Choroid plexus epithelial cell (primary cell): Measurements from ENCODE around the gene MCRIP1.

Experiments used
- DNase-seq: peaks from one replicate; pipeline ENCODE4 v3.0.0-alpha.2; 2010; ENCODE audit warnings: low read depth
- H3K4me3 ChIP-seq: 2 replicates; pipeline ENCODE4 v1.5.1; 2011; ENCODE audit warnings: low read depth, mild to moderate bottlenecking, control low read depth, low read length, moderate library complexity
- TF ChIP-seq, protein P1 (sequence below): conservative IDR thresholded peaks from 2 replicates; pipeline ENCODE4 v1.5.1; 2011; ENCODE audit warnings: low read depth, mild to moderate bottlenecking, control low read depth, inconsistent platforms, low read length, moderate library complexity

The MCRIP1 gene

DNA sequence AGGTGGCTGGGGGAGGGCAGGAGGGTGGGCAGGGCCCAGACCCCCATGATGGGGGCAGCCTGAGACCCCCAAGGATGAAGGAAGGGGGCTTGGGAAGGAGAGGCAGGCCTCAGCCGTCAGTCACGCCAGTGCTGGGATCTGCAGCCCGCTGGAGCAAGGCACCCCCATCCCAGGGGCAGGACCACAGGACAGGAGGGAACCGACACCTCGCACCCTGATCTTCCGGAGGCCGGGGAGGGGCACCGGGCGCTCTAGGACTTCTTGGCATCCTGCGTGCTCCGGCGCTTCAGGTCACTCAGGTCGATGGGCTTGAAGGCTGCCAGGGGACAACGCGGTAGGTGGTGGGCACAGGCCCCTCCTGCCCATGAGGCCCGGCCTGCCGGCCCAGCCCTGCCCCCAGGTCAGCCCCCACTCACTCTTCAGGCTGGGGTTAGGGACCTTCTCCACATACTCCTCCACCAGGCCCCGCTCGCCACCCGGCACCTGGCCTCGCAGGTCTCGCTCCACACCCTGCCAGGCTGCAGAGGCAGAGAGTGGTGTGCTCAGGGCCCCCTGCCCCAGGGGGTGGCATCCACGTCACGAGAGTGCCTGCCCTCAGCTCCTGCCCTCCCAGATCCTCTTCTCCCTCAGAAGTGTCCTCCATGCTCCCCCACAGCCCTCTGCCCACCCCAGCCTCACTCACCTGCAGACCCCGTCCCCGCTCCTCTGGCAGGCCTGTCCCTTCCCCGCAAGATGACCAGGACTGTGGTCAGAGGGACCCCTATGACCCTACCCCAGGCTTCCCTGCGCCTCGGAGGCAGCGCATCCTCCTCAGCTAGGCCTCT is 9.9 kb downstream of the MCRIP1 start:
- H3K4me3 ChIP-seq, result no peak overlapping the region
- TF ChIP-seq, protein P1, sequence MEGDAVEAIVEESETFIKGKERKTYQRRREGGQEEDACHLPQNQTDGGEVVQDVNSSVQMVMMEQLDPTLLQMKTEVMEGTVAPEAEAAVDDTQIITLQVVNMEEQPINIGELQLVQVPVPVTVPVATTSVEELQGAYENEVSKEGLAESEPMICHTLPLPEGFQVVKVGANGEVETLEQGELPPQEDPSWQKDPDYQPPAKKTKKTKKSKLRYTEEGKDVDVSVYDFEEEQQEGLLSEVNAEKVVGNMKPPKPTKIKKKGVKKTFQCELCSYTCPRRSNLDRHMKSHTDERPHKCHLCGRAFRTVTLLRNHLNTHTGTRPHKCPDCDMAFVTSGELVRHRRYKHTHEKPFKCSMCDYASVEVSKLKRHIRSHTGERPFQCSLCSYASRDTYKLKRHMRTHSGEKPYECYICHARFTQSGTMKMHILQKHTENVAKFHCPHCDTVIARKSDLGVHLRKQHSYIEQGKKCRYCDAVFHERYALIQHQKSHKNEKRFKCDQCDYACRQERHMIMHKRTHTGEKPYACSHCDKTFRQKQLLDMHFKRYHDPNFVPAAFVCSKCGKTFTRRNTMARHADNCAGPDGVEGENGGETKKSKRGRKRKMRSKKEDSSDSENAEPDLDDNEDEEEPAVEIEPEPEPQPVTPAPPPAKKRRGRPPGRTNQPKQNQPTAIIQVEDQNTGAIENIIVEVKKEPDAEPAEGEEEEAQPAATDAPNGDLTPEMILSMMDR, result no peak
- DNase-seq, result no peak

DNA sequence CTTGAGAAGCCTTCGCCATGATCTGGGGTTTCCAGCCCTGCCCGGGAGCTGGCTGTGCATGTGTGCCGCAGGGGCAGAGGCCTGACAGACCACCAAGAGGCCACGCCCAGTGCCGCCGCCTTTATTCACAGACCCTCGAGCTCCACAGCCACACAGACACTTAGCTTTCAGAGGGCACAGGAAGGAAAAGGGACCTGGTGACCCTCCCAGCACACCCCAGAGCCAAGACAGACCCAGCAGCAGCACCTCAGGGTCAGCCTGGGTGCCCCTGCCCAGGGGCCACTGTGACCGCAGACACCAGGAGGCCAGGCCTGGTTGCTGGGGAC is 10.8 kb downstream of the MCRIP1 start:
- TF ChIP-seq, protein P1, result no peak
- no peak overlapping the region for H3K4me3 ChIP-seq
- no peak for DNase-seq

DNA sequence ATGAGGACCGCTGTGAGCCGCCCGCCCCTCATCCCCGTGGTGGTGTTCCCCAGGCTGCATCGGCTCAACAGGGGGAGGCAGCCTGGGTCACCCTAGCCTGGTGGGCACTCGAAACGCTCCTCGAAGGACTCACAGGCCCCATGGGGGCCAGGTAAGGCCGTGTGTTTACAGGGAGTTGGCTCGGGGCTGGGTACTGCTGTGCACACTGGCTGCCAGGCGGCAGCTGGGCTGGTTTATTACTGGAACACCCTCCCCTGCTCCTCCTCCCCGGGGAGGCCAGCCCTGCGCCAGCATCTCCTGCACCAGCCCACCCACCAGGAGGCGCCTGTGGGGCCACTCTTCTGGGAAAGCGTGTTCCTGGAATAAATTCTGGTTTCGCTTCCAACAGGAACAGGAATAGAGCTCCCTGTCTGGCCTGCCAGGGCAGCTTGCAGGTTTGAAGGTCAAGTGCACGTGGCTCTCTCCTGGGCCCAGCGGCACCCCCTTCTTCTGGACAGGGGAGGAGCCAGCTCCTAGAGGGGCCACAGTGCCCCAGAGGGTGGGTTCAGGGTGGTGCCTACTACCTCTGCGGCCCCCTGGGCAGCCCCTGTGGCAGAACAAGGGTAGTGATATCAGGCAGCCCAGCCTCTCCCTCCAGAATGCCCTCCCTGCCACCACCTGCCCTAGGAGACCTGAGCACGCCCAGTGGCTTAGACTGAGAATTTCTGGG is 11.3 kb downstream of the MCRIP1 start:
- H3K4me3 ChIP-seq, result no peak overlapping the region

DNA sequence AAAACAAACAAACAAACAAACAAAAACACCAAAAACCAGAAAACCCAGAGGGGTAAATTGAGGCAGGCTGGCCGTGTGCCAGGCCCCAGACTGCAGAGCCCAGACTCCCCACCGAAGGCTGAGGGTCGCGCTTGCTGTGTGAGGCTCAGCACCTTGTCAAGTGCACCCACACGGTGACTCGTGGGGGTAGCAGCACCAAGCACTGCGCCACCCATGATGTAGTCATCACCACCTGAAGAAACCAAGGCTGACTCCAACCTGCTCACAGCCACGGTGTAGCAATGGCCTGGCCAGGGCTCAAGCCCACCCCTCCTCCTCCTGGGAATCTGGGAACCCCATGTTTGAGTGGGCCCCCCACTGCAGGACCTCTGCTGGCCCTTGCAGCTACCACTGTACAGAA is 11.9 kb downstream of the MCRIP1 start:
- TF ChIP-seq, protein P1, result no peak
- DNase-seq, result no peak
- H3K4me3 ChIP-seq, result no peak overlapping the region

More for the DNA sequence above, 11.3 kb downstream of the MCRIP1 start:
- TF ChIP-seq, protein P1, result peak; percentile 47
- peak; percentile 45 for DNase-seq

DNA sequence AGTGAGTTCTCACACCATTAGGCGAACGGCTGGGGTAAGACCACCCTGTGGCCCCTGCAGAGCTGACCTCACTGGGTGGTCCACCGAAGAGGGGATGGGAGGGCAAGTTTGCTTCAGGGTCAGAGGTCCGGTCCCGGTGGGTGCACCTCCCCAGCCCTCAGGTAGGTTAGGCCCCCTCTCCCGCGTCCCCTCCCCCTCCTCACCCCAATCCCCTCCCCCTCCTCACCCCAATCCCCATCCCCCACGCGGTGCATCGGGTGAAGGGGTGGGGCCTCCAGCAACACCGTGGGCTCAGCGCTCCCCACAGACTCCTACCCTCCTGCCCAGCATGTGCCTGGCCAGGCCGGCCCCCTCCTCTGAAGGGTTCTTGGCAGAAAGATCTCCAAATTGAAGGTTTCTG is 13.4 kb downstream of the MCRIP1 start:
- no peak for DNase-seq
- no peak overlapping the region for H3K4me3 ChIP-seq
- TF ChIP-seq, protein P1, result no peak

DNA sequence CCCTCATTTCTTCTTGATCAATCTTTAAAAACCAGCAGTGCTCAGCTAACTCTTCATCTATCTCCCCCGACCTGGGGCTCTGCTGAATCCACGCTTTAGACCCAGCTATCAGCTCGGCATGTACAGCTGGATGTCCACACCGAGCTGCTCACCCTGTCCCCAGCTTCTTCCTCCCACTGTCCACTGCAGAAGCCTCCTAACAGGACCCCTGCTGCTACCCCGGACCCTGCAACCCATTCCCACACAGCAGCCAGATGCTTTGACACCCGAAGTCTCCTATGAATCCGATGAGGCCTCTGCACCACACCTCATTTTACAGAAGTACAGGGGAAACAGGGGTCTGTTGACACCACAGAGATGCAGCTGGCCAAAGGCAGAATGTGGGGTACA is 15.3 kb downstream of the MCRIP1 start:
- no peak for DNase-seq
- no peak overlapping the region for H3K4me3 ChIP-seq
- TF ChIP-seq, protein P1, result no peak

DNA sequence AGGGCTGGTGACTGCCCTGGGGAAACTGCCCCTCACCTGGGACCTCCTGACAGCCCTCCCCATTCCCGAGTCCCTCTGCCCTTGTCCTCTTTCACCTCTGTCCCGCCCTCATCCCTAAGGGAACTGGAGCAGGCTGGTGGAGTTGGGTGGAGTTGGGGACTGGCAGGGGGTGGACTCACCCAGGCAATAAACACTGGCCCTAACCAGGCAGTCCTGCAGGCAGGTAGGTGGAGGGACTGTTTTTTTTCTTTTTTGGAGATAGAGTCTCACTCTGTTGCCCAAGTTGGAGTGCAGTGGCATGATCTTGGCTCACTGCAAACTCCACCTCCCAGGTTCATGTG is 17.5 kb downstream of the MCRIP1 start:
- TF ChIP-seq, protein P1, result no peak
- H3K4me3 ChIP-seq, result no peak overlapping the region
- DNase-seq, result no peak
